Measurements from ENCODE around the gene BCL6. TPM values are rescaled to one million over a fixed set of nuclear protein-coding genes. Genes with fewer than 3 reads are reported as not detected.

BCL6 gene
- total RNA-seq, 6 donors from 2014 or later, result 80.4 to 268 (median 119) TPM

- Histone ChIP-seq H3K27ac (no peak overlapping the region), H3K4me1 (peaks cover 0 to 3% (median 0%) of the 10 kb centered on the region in 4 donors), H3K9me3 (no peaks in the 10 kb centered on the region), H3K27me3 (no peaks in the 10 kb centered on the region), H3K36me3 (no peaks in the 10 kb centered on the region), H3K4me3 (no peak overlapping the region)
- DNase-seq (no peak), ATAC-seq (ENCODE audit: low FRiP score in 2 of 2) (no peak)
- no peak for TF ChIP-seq POLR2A (IDR thresholded peaks at IDR 0.05)
- TF ChIP-seq CTCF (IDR thresholded peaks at IDR 0.05), result no peak
- TF ChIP-seq EP300 (IDR thresholded peaks at IDR 0.05), result no peak
- TF ChIP-seq POLR2AphosphoS5 (IDR thresholded peaks at IDR 0.05), result no peak
- 90 to 98% methylated on average over 3 of the region's 3 CpGs for WGBS, 2 donors
These were observed 22.2 kb upstream of the BCL6 start for GRCh38 chr3:187767266-187768012.

GRCh38 chr3:187765342-187765741 lies 20.1 kb upstream of the BCL6 start:
- Histone ChIP-seq H3K27me3 (no peaks in the 10 kb centered on the region), H3K4me1 (peaks cover 0 to 3% (median 0%) of the 10 kb centered on the region in 4 donors), H3K27ac (no peak overlapping the region), H3K9me3 (no peaks in the 10 kb centered on the region), H3K36me3 (no peaks in the 10 kb centered on the region), H3K4me3 (no peak overlapping the region)
- no peak for ATAC-seq (ENCODE audit: low FRiP score in 2 of 2)
- WGBS, 2 donors, result 98% methylated on average over 2 of the region's 2 CpGs
- no peak for DNase-seq
- TF ChIP-seq POLR2A (IDR thresholded peaks at IDR 0.05) (no peak), EP300 (IDR thresholded peaks at IDR 0.05) (no peak), POLR2AphosphoS5 (IDR thresholded peaks at IDR 0.05) (no peak), CTCF (IDR thresholded peaks at IDR 0.05) (no peak)

GRCh38 chr3:187763850-187764648 lies 18.8 kb upstream of the BCL6 start:
- Histone ChIP-seq H3K4me3 (no peak overlapping the region), H3K27ac (no peak overlapping the region), H3K4me1 (no peaks in the 10 kb centered on the region), H3K36me3 (no peaks in the 10 kb centered on the region), H3K9me3 (no peaks in the 10 kb centered on the region), H3K27me3 (no peaks in the 10 kb centered on the region)
- WGBS, 2 donors, result 67 to 81% methylated on average over 7 of the region's 7 CpGs
- TF ChIP-seq EP300 (IDR thresholded peaks at IDR 0.05) (no peak), POLR2AphosphoS5 (IDR thresholded peaks at IDR 0.05) (no peak), POLR2A (IDR thresholded peaks at IDR 0.05) (no peak), CTCF (IDR thresholded peaks at IDR 0.05) (no peak)
- ATAC-seq (ENCODE audit: low FRiP score in 2 of 2), result no peak
- no peak for DNase-seq

GRCh38 chr3:187762792-187763191 lies 17.5 kb upstream of the BCL6 start:
- Histone ChIP-seq H3K9me3 (no peaks in the 10 kb centered on the region), H3K36me3 (no peaks in the 10 kb centered on the region), H3K27me3 (no peaks in the 10 kb centered on the region), H3K27ac (no peak overlapping the region), H3K4me3 (no peak overlapping the region), H3K4me1 (peaks cover 0 to 4% (median 0%) of the 10 kb centered on the region in 4 donors)
- ATAC-seq (ENCODE audit: low FRiP score in 2 of 2) (no peak), DNase-seq (no peak)
- WGBS, 2 donors, result 86 to 90% methylated on average over 2 of the region's 2 CpGs
- TF ChIP-seq POLR2A (IDR thresholded peaks at IDR 0.05) (no peak), EP300 (IDR thresholded peaks at IDR 0.05) (no peak), CTCF (IDR thresholded peaks at IDR 0.05) (no peak), POLR2AphosphoS5 (IDR thresholded peaks at IDR 0.05) (no peak)
